Mesendoderm (in vitro differentiated cells): ENCODE measurements around the gene IL12A.

ENCODE experiments used
- DNase-seq: peaks from one replicate; pipeline ENCODE4 v3.0.0; 2013
- H2AK5ac ChIP-seq: 2 replicates; pipeline ENCODE4 v1.6.1; 2013; ENCODE audit warnings: low read length, inconsistent platforms
- H2BK120ac ChIP-seq: 2 replicates; pipeline ENCODE4 v1.6.1; 2013; ENCODE audit warnings: low read depth, mild to moderate bottlenecking, low read length, moderate library complexity, mixed read lengths
- H2BK15ac ChIP-seq: replicated peaks from 2 replicates; pipeline ENCODE4 v1.6.1; 2013; ENCODE audit warnings: low read depth, mild to moderate bottlenecking, moderate library complexity
- H2BK5ac ChIP-seq: 2 replicates; pipeline ENCODE4 v1.6.1; 2013; ENCODE audit warnings: low read length, inconsistent platforms
- H3K18ac ChIP-seq: 2 replicates; pipeline ENCODE4 v1.6.1; 2013; ENCODE audit warnings: mild to moderate bottlenecking, low read length, mixed read lengths
- H3K23ac ChIP-seq: one replicate; pipeline ENCODE4 v1.6.1; 2013; ENCODE audit warnings: low read length
- H3K27ac ChIP-seq: 2 replicates; pipeline ENCODE4 v1.5.1; 2013; ENCODE audit warnings: low read depth, mild to moderate bottlenecking, inconsistent platforms, low read length, moderate library complexity
- H3K27me3 ChIP-seq: 2 replicates; pipeline ENCODE4 v1.6.1; 2013; ENCODE audit warnings: low read length, control low read depth, mild to moderate bottlenecking, inconsistent platforms; ENCODE audit not compliant: insufficient read depth, poor library complexity
- H3K36me3 ChIP-seq: 2 replicates; pipeline ENCODE4 v1.6.1; 2013; ENCODE audit warnings: low read length, inconsistent platforms; ENCODE audit not compliant: control insufficient read depth, insufficient read depth
- H3K4ac ChIP-seq: one replicate; pipeline ENCODE4 v1.6.1; 2013; ENCODE audit warnings: low read depth, mild to moderate bottlenecking, low read length, moderate library complexity
- H3K4me1 ChIP-seq: 2 replicates; pipeline ENCODE4 v1.6.1; 2013; ENCODE audit warnings: low read depth, low read length, inconsistent platforms; ENCODE audit not compliant: control insufficient read depth
- H3K4me2 ChIP-seq: 2 replicates; pipeline ENCODE4 v1.6.1; 2013; ENCODE audit warnings: low read length
- H3K4me3 ChIP-seq: 2 replicates; pipeline ENCODE4 v1.5.1; 2013; ENCODE audit warnings: mild to moderate bottlenecking, low read length
- H3K56ac ChIP-seq: one replicate; pipeline ENCODE4 v1.6.1; 2013; ENCODE audit warnings: low read length
- H3K79me1 ChIP-seq: 2 replicates; pipeline ENCODE4 v1.6.1; 2013; ENCODE audit warnings: low read length, inconsistent platforms
- H3K79me2 ChIP-seq: 2 replicates; pipeline ENCODE4 v1.6.1; 2013; ENCODE audit warnings: mild to moderate bottlenecking, low read length; ENCODE audit not compliant: control insufficient read depth, insufficient read depth
- H3K9ac ChIP-seq: 2 replicates; pipeline ENCODE4 v1.6.1; 2013; ENCODE audit warnings: low read length, inconsistent platforms
- H4K5ac ChIP-seq: one replicate; pipeline ENCODE4 v1.6.1; 2013; ENCODE audit warnings: low read length
- H4K8ac ChIP-seq: one replicate; pipeline ENCODE4 v1.6.1; 2013; ENCODE audit warnings: low read depth, mild to moderate bottlenecking, control low read depth, low read length, moderate library complexity
- WGBS: extraction: QIAGEN DNeasy Blood & Tissue Kit; methylation state at CpG from one replicate; pipeline ENCODE4 v1.1.7; 2013; ENCODE audit warnings: low lambda C conversion rate, missing lambda C conversion rate; ENCODE audit not compliant: insufficient coverage; ENCODE audit errors: extremely low coverage; 5-methylcytosine and 5-hydroxymethylcytosine counted together

Gene IL12A

DNA sequence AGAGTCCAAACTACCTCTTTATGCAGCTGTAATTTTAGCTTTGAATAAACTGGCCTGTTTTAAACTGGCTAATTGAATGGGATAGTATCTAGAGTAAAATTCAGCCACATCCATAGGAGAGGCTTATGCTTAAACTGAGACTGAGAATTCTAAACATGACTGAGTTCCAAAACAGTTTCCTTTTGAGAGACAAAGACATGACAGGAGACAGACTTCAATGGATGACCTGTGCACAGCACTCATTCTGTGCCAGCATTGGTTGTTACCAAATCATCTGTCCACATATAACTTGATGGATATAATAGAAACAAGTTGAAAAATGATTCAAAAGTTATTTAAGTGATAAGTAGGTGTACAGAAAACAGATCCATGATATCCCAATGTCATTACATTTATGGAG, 20.9 kb downstream of the IL12A start:
- no peak overlapping the region for H3K4me3 ChIP-seq
- no peak overlapping the region for H3K4ac ChIP-seq
- no peak overlapping the region for H3K18ac ChIP-seq
- no peak overlapping the region for H3K9ac ChIP-seq
- no peak overlapping the region for H2AK5ac ChIP-seq
- no peaks in the 10 kb centered on the region for H3K79me2 ChIP-seq
- no peaks in the 10 kb centered on the region for H3K4me1 ChIP-seq
- no peak overlapping the region for H4K8ac ChIP-seq
- no peaks in the 10 kb centered on the region for H3K36me3 ChIP-seq
- no peak overlapping the region for H2BK120ac ChIP-seq
- H4K5ac ChIP-seq: no peak overlapping the region
- H2BK15ac ChIP-seq: no peak overlapping the region
- DNase-seq: no peak
- no peak overlapping the region for H3K27ac ChIP-seq
- H3K27me3 ChIP-seq: no peaks in the 10 kb centered on the region
- H2BK5ac ChIP-seq: no peak overlapping the region
- H3K23ac ChIP-seq: no peak overlapping the region
- no peak overlapping the region for H3K4me2 ChIP-seq
- H3K56ac ChIP-seq: no peak overlapping the region
- no peaks in the 10 kb centered on the region for H3K79me1 ChIP-seq

DNA sequence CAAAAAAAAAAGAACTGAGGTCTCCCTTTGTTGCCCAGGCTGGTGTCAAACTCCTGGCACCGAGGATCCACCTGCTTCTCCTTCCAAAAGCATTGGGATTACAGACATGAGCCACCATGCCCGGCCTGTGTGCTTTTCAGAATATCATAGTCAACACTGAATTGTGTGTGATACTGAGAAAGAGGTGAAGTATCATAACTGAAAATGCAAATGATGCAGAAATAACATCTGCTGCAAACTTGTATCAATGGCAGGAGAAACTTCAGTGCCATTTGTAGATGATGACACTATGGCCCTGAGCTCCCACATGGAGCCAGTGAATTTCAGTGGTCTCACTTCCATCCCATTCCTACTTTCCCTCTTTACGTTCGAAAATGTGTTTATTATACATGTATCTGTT, 21.9 kb downstream of the IL12A start:
- no CpG with 5 or more reads among the region's 4 CpGs for WGBS
- Histone ChIP-seq H3K27ac (no peak overlapping the region), H3K56ac (no peak overlapping the region)

DNA sequence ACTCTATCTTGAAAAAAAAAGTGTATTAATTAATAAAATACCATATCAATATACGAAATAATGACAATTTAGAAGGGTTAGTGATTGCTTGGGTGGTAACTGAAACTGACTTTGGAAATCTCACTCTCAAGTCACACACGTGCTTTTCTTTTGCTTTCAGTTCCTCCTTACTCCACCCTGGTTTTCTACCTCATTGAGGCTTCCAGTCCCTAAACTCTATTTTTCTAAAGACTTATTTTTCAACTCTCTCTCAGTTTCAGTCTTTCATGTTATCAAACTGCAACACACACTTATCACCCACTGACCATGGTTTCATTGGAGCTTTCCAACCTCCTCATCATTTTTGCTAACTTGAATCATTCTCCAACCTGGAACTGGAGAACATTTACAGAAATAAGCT, 23.5 kb downstream of the IL12A start:
- Histone ChIP-seq H3K27ac (no peak overlapping the region), H2BK15ac (no peak overlapping the region), H3K27me3 (no peaks in the 10 kb centered on the region), H3K79me2 (no peaks in the 10 kb centered on the region), H2AK5ac (no peak overlapping the region), H3K23ac (no peak overlapping the region), H2BK120ac (no peak overlapping the region), H3K18ac (no peak overlapping the region), H3K36me3 (no peaks in the 10 kb centered on the region), H3K4ac (no peak overlapping the region), H4K8ac (no peak overlapping the region), H4K5ac (no peak overlapping the region), H3K4me3 (no peak overlapping the region), H3K79me1 (no peaks in the 10 kb centered on the region), H3K4me1 (no peaks in the 10 kb centered on the region), H3K9ac (no peak overlapping the region), H3K56ac (no peak overlapping the region), H2BK5ac (no peak overlapping the region), H3K4me2 (no peak overlapping the region)
- WGBS: no CpG with 5 or more reads among the region's 2 CpGs
- no peak for DNase-seq

More for the DNA sequence above, 21.9 kb downstream of the IL12A start:
- H3K79me2 ChIP-seq: no peaks in the 10 kb centered on the region
- no peak overlapping the region for H3K4ac ChIP-seq
- no peak overlapping the region for H3K9ac ChIP-seq
- H3K36me3 ChIP-seq: no peaks in the 10 kb centered on the region
- DNase-seq: no peak
- H4K5ac ChIP-seq: no peak overlapping the region
- no peak overlapping the region for H3K4me2 ChIP-seq
- no peak overlapping the region for H2BK5ac ChIP-seq
- H3K23ac ChIP-seq: no peak overlapping the region
- H3K18ac ChIP-seq: no peak overlapping the region
- H2BK120ac ChIP-seq: no peak overlapping the region
- no peak overlapping the region for H2BK15ac ChIP-seq
- no peak overlapping the region for H3K4me3 ChIP-seq
- no peaks in the 10 kb centered on the region for H3K27me3 ChIP-seq
- H2AK5ac ChIP-seq: no peak overlapping the region
- H3K79me1 ChIP-seq: no peaks in the 10 kb centered on the region
- no peaks in the 10 kb centered on the region for H3K4me1 ChIP-seq
- no peak overlapping the region for H4K8ac ChIP-seq

DNA sequence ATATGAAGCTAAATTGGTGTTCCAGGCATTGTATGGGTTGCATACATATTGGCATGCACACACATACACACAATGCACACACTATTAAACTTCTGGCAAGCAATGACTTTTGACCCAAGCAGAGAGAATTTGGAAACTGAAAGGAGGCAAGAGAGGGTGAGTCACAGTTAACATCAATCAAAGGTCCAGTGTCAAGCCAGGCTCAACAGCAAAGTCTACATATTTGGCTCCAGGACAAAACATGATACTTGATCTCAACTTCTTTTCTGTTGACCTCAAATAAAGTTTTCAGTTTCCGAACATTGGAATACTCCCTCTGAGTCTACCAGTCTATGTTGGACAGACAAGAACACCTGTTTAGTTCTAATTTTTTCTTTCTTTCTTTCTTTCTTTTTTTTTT, 28.3 kb downstream of the IL12A start:
- Histone ChIP-seq H4K8ac (no peak overlapping the region), H2BK120ac (no peak overlapping the region), H3K79me2 (no peaks in the 10 kb centered on the region), H3K9ac (no peak overlapping the region), H4K5ac (no peak overlapping the region), H3K23ac (no peak overlapping the region), H2BK15ac (no peak overlapping the region), H3K4me2 (no peak overlapping the region), H3K36me3 (no peaks in the 10 kb centered on the region), H3K18ac (no peak overlapping the region), H2BK5ac (no peak overlapping the region), H3K79me1 (no peaks in the 10 kb centered on the region), H2AK5ac (no peak overlapping the region), H3K4me3 (no peak overlapping the region), H3K56ac (no peak overlapping the region), H3K4ac (no peak overlapping the region), H3K4me1 (no peaks in the 10 kb centered on the region), H3K27ac (no peak overlapping the region), H3K27me3 (no peaks in the 10 kb centered on the region)
- no peak for DNase-seq
- no CpG with 5 or more reads among the region's 1 CpG for WGBS

DNA sequence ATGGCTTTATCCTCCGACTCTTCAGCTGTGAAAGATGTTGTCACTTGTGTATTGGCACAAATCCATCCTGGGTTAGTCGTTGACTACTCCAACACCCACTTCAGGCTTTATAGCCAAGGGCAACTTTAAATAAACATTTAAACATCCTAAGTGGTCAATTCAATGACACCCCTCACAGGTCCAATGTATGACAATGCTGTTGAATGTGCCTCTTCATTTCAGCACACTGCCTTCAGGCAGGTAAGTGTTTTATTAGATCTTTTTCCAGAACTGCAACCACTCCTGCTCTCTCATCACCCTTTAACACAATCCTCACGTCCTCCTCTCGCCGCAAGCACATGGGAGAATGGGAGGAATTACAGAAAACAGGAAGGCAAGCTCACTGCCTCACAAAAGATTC, 30.3 kb downstream of the IL12A start:
- Histone ChIP-seq H3K4ac (no peak overlapping the region), H4K5ac (no peak overlapping the region), H3K4me2 (no peak overlapping the region), H4K8ac (no peak overlapping the region), H3K27me3 (no peaks in the 10 kb centered on the region), H2BK5ac (no peak overlapping the region), H3K56ac (no peak overlapping the region), H3K4me3 (no peak overlapping the region), H3K79me1 (no peaks in the 10 kb centered on the region), H3K9ac (no peak overlapping the region), H3K4me1 (no peaks in the 10 kb centered on the region), H3K36me3 (no peaks in the 10 kb centered on the region), H3K23ac (no peak overlapping the region), H2BK120ac (no peak overlapping the region), H2BK15ac (no peak overlapping the region), H2AK5ac (no peak overlapping the region), H3K27ac (no peak overlapping the region), H3K18ac (no peak overlapping the region), H3K79me2 (no peaks in the 10 kb centered on the region)
- no CpG with 5 or more reads among the region's 5 CpGs for WGBS
- DNase-seq: no peak

DNA sequence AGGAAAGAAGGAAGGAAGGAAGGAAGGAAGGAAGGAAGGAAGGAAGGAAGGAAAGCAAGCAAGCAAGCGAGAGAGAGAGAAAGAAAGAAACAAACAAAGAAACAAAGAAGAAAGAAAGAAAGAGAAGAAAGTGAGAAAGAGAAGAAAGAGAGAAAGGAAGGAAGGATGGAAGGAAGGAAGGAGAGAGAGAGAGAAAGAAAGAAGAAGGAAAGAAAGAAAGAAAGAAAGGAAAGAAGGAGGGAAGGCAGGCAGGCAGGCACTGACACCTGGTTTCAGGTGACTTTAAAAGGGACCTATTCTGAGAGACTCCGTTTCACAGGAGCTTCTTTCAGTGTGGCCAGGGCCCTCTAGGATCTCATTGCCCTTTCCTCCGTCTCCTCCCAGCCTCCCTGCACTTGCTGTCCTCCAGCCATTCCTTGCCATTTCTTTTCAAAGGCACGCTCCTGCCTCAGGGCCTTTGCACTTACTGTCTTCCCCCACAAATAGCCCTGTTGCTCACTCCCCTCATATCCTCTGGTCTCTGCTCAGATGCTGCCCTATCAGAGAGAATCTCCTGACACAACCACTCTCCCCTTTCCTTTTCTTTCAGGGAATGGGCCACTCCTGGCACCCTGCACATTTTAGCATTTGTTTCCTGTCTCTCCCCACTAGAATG, 31.5 kb downstream of the IL12A start:
- no peak overlapping the region for H3K4me2 ChIP-seq
- no peak overlapping the region for H4K5ac ChIP-seq
- no peak overlapping the region for H3K4me3 ChIP-seq
- no peak overlapping the region for H2BK15ac ChIP-seq
- H3K36me3 ChIP-seq: no peaks in the 10 kb centered on the region
- no peak overlapping the region for H2BK5ac ChIP-seq
- no peak overlapping the region for H3K27ac ChIP-seq
- H3K4ac ChIP-seq: no peak overlapping the region
- no peaks in the 10 kb centered on the region for H3K79me1 ChIP-seq
- H3K18ac ChIP-seq: no peak overlapping the region
- no peaks in the 10 kb centered on the region for H3K79me2 ChIP-seq
- no peaks in the 10 kb centered on the region for H3K4me1 ChIP-seq
- H2BK120ac ChIP-seq: no peak overlapping the region
- no peak overlapping the region for H3K9ac ChIP-seq
- WGBS: no CpG with 5 or more reads among the region's 4 CpGs
- no peak for DNase-seq
- H4K8ac ChIP-seq: no peak overlapping the region
- no peak overlapping the region for H2AK5ac ChIP-seq
- H3K27me3 ChIP-seq: no peaks in the 10 kb centered on the region
- no peak overlapping the region for H3K23ac ChIP-seq
- no peak overlapping the region for H3K56ac ChIP-seq
